Keratinocyte (primary cell): ENCODE results near the gene RCSD1.

Source experiments
- CTCF ChIP-seq, 3 experiments: IDR thresholded peaks in 1 of 3; conservative IDR thresholded peaks in 1 of 3; optimal IDR thresholded peaks in 1 of 3; 2 replicates in 2 of 3; 3 replicates in 1 of 3; pipeline versions ENCODE3 to v1.5.1; 2011; ENCODE audit warnings: low read length in 3 of 3, mild to moderate bottlenecking in 3 of 3, moderate library complexity in 2 of 3, control low read depth in 1 of 3, inconsistent platforms in 1 of 3; ENCODE audit not compliant: insufficient read depth in 2 of 3; ENCODE audit errors: extremely low read depth in 1 of 3
- EZH2 ChIP-seq: IDR thresholded peaks from one replicate; pipeline ENCODE4 v1.6.1; 2012; ENCODE audit warnings: inconsistent platforms, mild to moderate bottlenecking, low read length, moderate library complexity

- TF ChIP-seq CTCF (optimal IDR thresholded peaks at IDR 0.05 in 1 of 3, IDR thresholded peaks at IDR 0.05 in 1 of 3, conservative IDR thresholded peaks at IDR 0.05 in 1 of 3; ENCODE audit: extremely low read depth in 1 of 3, insufficient read depth in 2 of 3, low read length in 3 of 3) (no peak), EZH2 (no peak)
These were observed 92.3 kb downstream of the RCSD1 start for GRCh38 chr1:167722152-167722869.
